Measurements from ENCODE around the gene MIER2. TPM values are rescaled to one million over a fixed set of nuclear protein-coding genes. Genes with fewer than 3 reads are reported as not detected.

Gene MIER2
- total RNA-seq, 1 experiment from 2014 or later, result 10.0 TPM

GRCh38 chr19:307793-308420 lies 36.7 kb downstream of the MIER2 start:
- DNase-seq (ENCODE audit: low read depth), result no peak

- DNase-seq (ENCODE audit: low read depth), result no peak
These were observed 37.5 kb downstream of the MIER2 start for GRCh38 chr19:307111-307531.

- no peak for DNase-seq (ENCODE audit: low read depth)
These were observed 38.3 kb downstream of the MIER2 start for GRCh38 chr19:306151-306900.

GRCh38 chr19:305240-306150 lies 39.1 kb downstream of the MIER2 start:
- DNase-seq (ENCODE audit: low read depth), result no peak

GRCh38 chr19:296476-297225 lies 47.9 kb downstream of the MIER2 start:
- no peak for DNase-seq (ENCODE audit: low read depth)

GRCh38 chr19:295687-296370 lies 48.8 kb downstream of the MIER2 start:
- no peak for DNase-seq (ENCODE audit: low read depth)

- no peak for DNase-seq (ENCODE audit: low read depth)
These were observed 49.5 kb downstream of the MIER2 start for GRCh38 chr19:294946-295686.

GRCh38 chr19:294341-294945 lies 50.2 kb downstream of the MIER2 start:
- DNase-seq (ENCODE audit: low read depth), result no peak

GRCh38 chr19:293436-294110 lies 51.0 kb downstream of the MIER2 start:
- DNase-seq (ENCODE audit: low read depth), result no peak

GRCh38 chr19:292951-293350 lies 51.6 kb downstream of the MIER2 start:
- no peak for DNase-seq (ENCODE audit: low read depth)

- no peak for DNase-seq (ENCODE audit: low read depth)
These were observed 52.2 kb downstream of the MIER2 start for GRCh38 chr19:292281-292884.

GRCh38 chr19:291561-292280 lies 52.9 kb downstream of the MIER2 start:
- no peak for DNase-seq (ENCODE audit: low read depth)

GRCh38 chr19:291006-291521 lies 53.5 kb downstream of the MIER2 start, which contains the start of gene PLPP2:
PLPP2 (minus strand) TSS chr19:291403; CDS start chr19:291336, 67 bp downstream.
- no peak for DNase-seq (ENCODE audit: low read depth)

- DNase-seq (ENCODE audit: low read depth), result no peak
These were observed 54.1 kb downstream of the MIER2 start for GRCh38 chr19:290372-291005.

- peak; percentile 22 for DNase-seq (ENCODE audit: low read depth)
These were observed 54.8 kb downstream of the MIER2 start for GRCh38 chr19:289651-290371.

GRCh38 chr19:288911-289310 lies 55.7 kb downstream of the MIER2 start:
- DNase-seq (ENCODE audit: low read depth), result no peak

All from RPMI7951 (cell line).